ENCODE measurements around the gene USP44. TPM values are rescaled to one million over a fixed set of nuclear protein-coding genes. Genes with fewer than 3 reads are reported as not detected.
"Not testable (repeated sequence)": the region's sequence is repeated elsewhere in the genome, so short reads cannot be mapped to it uniquely, and the experiment has no call there.

USP44 gene
- total and polyA plus RNA-seq, 2 of the 13 experiments (the other 11 are each of a cell fraction or from before 2014, with no cell fraction given): 0.05 to 0.07 TPM

DNA sequence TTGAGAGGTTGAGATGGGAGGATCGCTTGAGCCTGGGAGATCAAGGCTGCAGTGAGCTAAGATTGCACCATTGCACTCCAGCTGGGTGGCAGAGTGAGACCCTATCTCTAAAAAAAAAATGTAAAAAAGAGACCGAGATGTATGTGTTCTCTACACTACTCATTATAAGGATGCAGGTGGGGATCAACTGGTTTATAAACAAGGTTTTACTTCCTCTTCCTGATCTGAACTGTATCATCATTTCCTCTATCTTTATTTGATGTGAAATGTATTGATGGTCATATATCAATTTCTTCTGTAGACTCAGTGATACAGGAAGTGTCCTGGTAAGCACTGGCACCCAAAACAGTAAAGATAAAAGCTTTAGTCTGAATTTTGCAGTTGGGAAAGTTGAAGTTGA is 20.1 kb upstream of the USP44 start:
- no peaks in the 10 kb centered on the region for H3K36me3 ChIP-seq (replicated peaks in 1 of 2; ENCODE audit: control insufficient read depth in 1 of 2, insufficient read depth in 2 of 2, low read length in 2 of 2)
- no peak overlapping the region for H2AFZ ChIP-seq (ENCODE audit: low read length)
- H3K4me1 ChIP-seq (ENCODE audit: insufficient read depth, low read length): no peaks in the 10 kb centered on the region
- H3K9me3 ChIP-seq (ENCODE audit: low read length): no peaks in the 10 kb centered on the region
- no peak for DNase-seq (ENCODE audit: low spot score)
- no peaks in the 10 kb centered on the region for H3K79me2 ChIP-seq (ENCODE audit: insufficient read depth, low read length)
- intact Hi-C loops (cut with micrococcal nuclease; ENCODE audit: unreplicated experiment): no loop called here
- no peak overlapping the region for H3K4me2 ChIP-seq (ENCODE audit: low read depth, low read length)
- POLR2A ChIA-PET: no interaction called here
- H3K9ac ChIP-seq (ENCODE audit: insufficient read depth, low read depth, low read length): no peak overlapping the region
- H3K27ac ChIP-seq (ENCODE audit: extremely low read length, insufficient read depth, low read length): no peak overlapping the region
- WGBS (ENCODE audit: low lambda C conversion rate): 22% methylated on average over 2 of the region's 2 CpGs
- no peak for ATAC-seq
- in situ Hi-C loops (cut with HindIII; ENCODE audit: extremely low pct_ligation_motif_present, low pct_unique_long_range_greater_than_20kb): no loop called here
- no peak overlapping the region for H3K4me3 ChIP-seq (replicated peaks in 1 of 3; ENCODE audit: insufficient read depth in 1 of 3, low read depth in 2 of 3, low read length in 3 of 3)
- FAIRE-seq: no peak
- no peaks in the 10 kb centered on the region for H4K20me1 ChIP-seq (ENCODE audit: insufficient read depth, low read length)
- CTCF ChIA-PET (ENCODE audit: low intra/inter-chr PET ratio, low total read pairs): no interaction called here
- no TSS peak for BruUV-seq (replicated peaks)
- TF ChIP-seq, protein P1, sequence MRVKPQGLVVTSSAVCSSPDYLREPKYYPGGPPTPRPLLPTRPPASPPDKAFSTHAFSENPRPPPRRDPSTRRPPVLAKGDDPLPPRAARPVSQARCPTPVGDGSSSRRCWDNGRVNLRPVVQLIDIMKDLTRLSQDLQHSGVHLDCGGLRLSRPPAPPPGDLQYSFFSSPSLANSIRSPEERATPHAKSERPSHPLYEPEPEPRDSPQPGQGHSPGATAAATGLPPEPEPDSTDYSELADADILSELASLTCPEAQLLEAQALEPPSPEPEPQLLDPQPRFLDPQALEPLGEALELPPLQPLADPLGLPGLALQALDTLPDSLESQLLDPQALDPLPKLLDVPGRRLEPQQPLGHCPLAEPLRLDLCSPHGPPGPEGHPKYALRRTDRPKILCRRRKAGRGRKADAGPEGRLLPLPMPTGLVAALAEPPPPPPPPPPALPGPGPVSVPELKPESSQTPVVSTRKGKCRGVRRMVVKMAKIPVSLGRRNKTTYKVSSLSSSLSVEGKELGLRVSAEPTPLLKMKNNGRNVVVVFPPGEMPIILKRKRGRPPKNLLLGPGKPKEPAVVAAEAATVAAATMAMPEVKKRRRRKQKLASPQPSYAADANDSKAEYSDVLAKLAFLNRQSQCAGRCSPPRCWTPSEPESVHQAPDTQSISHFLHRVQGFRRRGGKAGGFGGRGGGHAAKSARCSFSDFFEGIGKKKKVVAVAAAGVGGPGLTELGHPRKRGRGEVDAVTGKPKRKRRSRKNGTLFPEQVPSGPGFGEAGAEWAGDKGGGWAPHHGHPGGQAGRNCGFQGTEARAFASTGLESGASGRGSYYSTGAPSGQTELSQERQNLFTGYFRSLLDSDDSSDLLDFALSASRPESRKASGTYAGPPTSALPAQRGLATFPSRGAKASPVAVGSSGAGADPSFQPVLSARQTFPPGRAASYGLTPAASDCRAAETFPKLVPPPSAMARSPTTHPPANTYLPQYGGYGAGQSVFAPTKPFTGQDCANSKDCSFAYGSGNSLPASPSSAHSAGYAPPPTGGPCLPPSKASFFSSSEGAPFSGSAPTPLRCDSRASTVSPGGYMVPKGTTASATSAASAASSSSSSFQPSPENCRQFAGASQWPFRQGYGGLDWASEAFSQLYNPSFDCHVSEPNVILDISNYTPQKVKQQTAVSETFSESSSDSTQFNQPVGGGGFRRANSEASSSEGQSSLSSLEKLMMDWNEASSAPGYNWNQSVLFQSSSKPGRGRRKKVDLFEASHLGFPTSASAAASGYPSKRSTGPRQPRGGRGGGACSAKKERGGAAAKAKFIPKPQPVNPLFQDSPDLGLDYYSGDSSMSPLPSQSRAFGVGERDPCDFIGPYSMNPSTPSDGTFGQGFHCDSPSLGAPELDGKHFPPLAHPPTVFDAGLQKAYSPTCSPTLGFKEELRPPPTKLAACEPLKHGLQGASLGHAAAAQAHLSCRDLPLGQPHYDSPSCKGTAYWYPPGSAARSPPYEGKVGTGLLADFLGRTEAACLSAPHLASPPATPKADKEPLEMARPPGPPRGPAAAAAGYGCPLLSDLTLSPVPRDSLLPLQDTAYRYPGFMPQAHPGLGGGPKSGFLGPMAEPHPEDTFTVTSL (CRISPR knock-in tag; IDR thresholded peaks at IDR 0.05; ENCODE audit: borderline replicate concordance): no peak
- TF ChIP-seq RELA (CRISPR knock-in tag; IDR thresholded peaks at IDR 0.05): no peak
- TF ChIP-seq ZNF333 (CRISPR knock-in tag; IDR thresholded peaks at IDR 0.05; ENCODE audit: borderline replicate concordance): no peak
- TF ChIP-seq HNRNPUL1 (IDR thresholded peaks at IDR 0.05; ENCODE audit: low read depth, low read length): no peak
- no peak for TF ChIP-seq PHB2 (IDR thresholded peaks at IDR 0.05; ENCODE audit: partially characterized antibody)
- TF ChIP-seq ZFP82 (CRISPR knock-in tag; IDR thresholded peaks at IDR 0.05; ENCODE audit: borderline replicate concordance): no peak
- TF ChIP-seq AKAP8 (CRISPR knock-in tag; IDR thresholded peaks at IDR 0.05): no peak
- peaks cover 0 to 2% of the 10 kb centered on the region in 2 experiments; a peak in 1 of 5 replicates for H3K27me3 ChIP-seq (ENCODE audit: control insufficient read depth in 1 of 2, insufficient read depth in 2 of 2, low read length in 2 of 2)

- WGBS (ENCODE audit: low lambda C conversion rate): 56% methylated on average over 10 of the region's 10 CpGs
- H3K4me3 ChIP-seq (replicated peaks in 1 of 3; ENCODE audit: insufficient read depth in 1 of 3, low read depth in 2 of 3, low read length in 3 of 3); in situ Hi-C loops (cut with HindIII; ENCODE audit: extremely low pct_ligation_motif_present, low pct_unique_long_range_greater_than_20kb); H3K27me3 ChIP-seq (ENCODE audit: control insufficient read depth in 1 of 2, insufficient read depth in 2 of 2, low read length in 2 of 2); H2AFZ ChIP-seq (ENCODE audit: low read length); H3K79me2 ChIP-seq (ENCODE audit: insufficient read depth, low read length); H3K36me3 ChIP-seq (replicated peaks in 1 of 2; ENCODE audit: control insufficient read depth in 1 of 2, insufficient read depth in 2 of 2, low read length in 2 of 2); H4K20me1 ChIP-seq (ENCODE audit: insufficient read depth, low read length); intact Hi-C loops (cut with micrococcal nuclease; ENCODE audit: unreplicated experiment); DNase-seq (ENCODE audit: low spot score); H3K4me2 ChIP-seq (ENCODE audit: low read depth, low read length); H3K27ac ChIP-seq (ENCODE audit: extremely low read length, insufficient read depth, low read length); H3K9ac ChIP-seq (ENCODE audit: insufficient read depth, low read depth, low read length); BruUV-seq (replicated peaks); H3K4me1 ChIP-seq (ENCODE audit: insufficient read depth, low read length); H3K9me3 ChIP-seq (ENCODE audit: low read length); POLR2A ChIA-PET; CTCF ChIA-PET (ENCODE audit: low intra/inter-chr PET ratio, low total read pairs); ATAC-seq; FAIRE-seq: not testable (repeated sequence)
Observed at GRCh38 chr12:95568045-95568444, 16.8 kb upstream of the USP44 start.

All from HepG2 (cell line).